K562 (cell line): ENCODE measurements around the gene DCPS. TPM values are rescaled to one million over a fixed set of nuclear protein-coding genes. Genes with fewer than 3 reads are reported as not detected.

Experiments used
- GTF2B ChIP-seq: IDR thresholded peaks from 2 replicates; pipeline ENCODE4 v1.6.1; 2011; ENCODE audit not compliant: insufficient read length; ENCODE audit errors: extremely low read depth
- MTF1 ChIP-seq: fragments of 250-450 bp; sonication (Bioruptor Pico); IDR thresholded peaks from 2 replicates; pipeline ENCODE4 v1.9.0; 2021; ENCODE audit warnings: moderate library complexity, mild to moderate bottlenecking, inconsistent platforms, borderline replicate concordance
- REST ChIP-seq, 2 experiments: fragments of 450-650 bp; formaldehyde crosslinking in 1 of 2; IDR thresholded peaks; 2 replicates each; pipeline versions ENCODE4 v1.4.0 to v1.6.1; 2014 to 2020; ENCODE audit warnings: mild to moderate bottlenecking in 2 of 2, borderline replicate concordance in 1 of 2, low read depth in 1 of 2
- ZNF408 ChIP-seq: fragments of 250-450 bp; sonication (Bioruptor Pico); IDR thresholded peaks from 2 replicates; pipeline ENCODE4 v1.4.0; 2020; ENCODE audit warnings: low read depth, mild to moderate bottlenecking, moderate library complexity
- polyA plus RNA-seq, 8 experiments: library from polyadenylated mRNA; depleted of rRNA in 4 of 8; stranded (reverse) in 5 of 8; unstranded in 3 of 8; fragments of >200 nt; fragmentation: Nextera tagmentation in 2 of 8; fragmentation: Illumina TruSeq in 1 of 8; extraction: Ambion mirVana in 2 of 8; extraction: Trizol in 1 of 8; gene quantifications; 2 replicates each; pipeline versions ENCODE4 v1.2.1 to v1.2.3, GENCODE V29; 2011 to 2014; ENCODE audit warnings: inconsistent platforms in 1 of 8, missing spikeins in 1 of 8
- total RNA-seq, 7 experiments: library from RNA; depleted of rRNA in 6 of 7; stranded (reverse); fragments of >200 nt in 6 of 7; fragmentation: Illumina TruSeq in 2 of 7; extraction: Trizol in 2 of 7; gene quantifications; 2 replicates each; pipeline versions ENCODE4 v1.2.1 to v1.2.3, GENCODE V29; 2011 to 2021; ENCODE audit warnings: low replicate concordance in 1 of 7

The DCPS gene
- total and polyA plus RNA-seq, 9 of the 15 experiments (the other 6 are each of a cell fraction or from before 2014, with no cell fraction given), result 8.7 to 38.1 (median 17.9) TPM

- no peak for TF ChIP-seq REST (IDR thresholded peaks at IDR 0.05; ENCODE audit: borderline replicate concordance)
- no peak for TF ChIP-seq REST (CRISPR knock-in tag; IDR thresholded peaks at IDR 0.05; ENCODE audit: low read depth)
- TF ChIP-seq GTF2B, result no peak
- no peak for TF ChIP-seq ZNF408 (CRISPR knock-in tag)
- TF ChIP-seq MTF1 (CRISPR knock-in tag), result no peak
Measured at GRCh38 chr11:126290887-126291286, 13.0 kb upstream of the DCPS start (continued).
